Immature natural killer cell (primary cell): Measurements from ENCODE around the gene POLR2F. TPM values are rescaled to one million over a fixed set of nuclear protein-coding genes. Genes with fewer than 3 reads are reported as not detected.

Source experiments
- DNase-seq, 3 donors: peaks; one replicate each; pipeline ENCODE4 v3.0.0; 2022; ENCODE audit warnings: mixed read lengths in 1 of 3
- H3K27ac Mint-ChIP-seq, 6 donors: one replicate each; pipeline ENCODE4 v1.8.0; 2020; ENCODE audit warnings: mixed read lengths in 6 of 6, mild to moderate bottlenecking in 5 of 6, inconsistent platforms in 4 of 6, moderate library complexity in 3 of 6
- H3K27me3 Mint-ChIP-seq, 3 donors: one replicate each; pipeline ENCODE4 v1.8.0; 2020 to 2021; ENCODE audit warnings: low read depth in 3 of 3, mild to moderate bottlenecking in 3 of 3, mixed read lengths in 3 of 3, moderate library complexity in 3 of 3, inconsistent platforms in 1 of 3
- H3K36me3 Mint-ChIP-seq, 3 donors: one replicate each; pipeline ENCODE4 v1.8.0; 2020; ENCODE audit warnings: mixed read lengths in 3 of 3, inconsistent platforms in 2 of 3, mild to moderate bottlenecking in 2 of 3
- H3K4me1 Mint-ChIP-seq, 2 donors: one replicate each; pipeline ENCODE4 v1.8.0; 2020; ENCODE audit warnings: inconsistent platforms in 2 of 2, mild to moderate bottlenecking in 2 of 2, mixed read lengths in 2 of 2, moderate library complexity in 1 of 2
- H3K4me3 Mint-ChIP-seq, 5 donors: one replicate each; pipeline ENCODE4 v1.8.0; 2020; ENCODE audit warnings: mild to moderate bottlenecking in 5 of 5, mixed read lengths in 5 of 5, inconsistent platforms in 3 of 5, moderate library complexity in 3 of 5
- H3K9me3 Mint-ChIP-seq, 6 donors: one replicate each; pipeline ENCODE4 v1.8.0; 2020; ENCODE audit warnings: mild to moderate bottlenecking in 6 of 6, mixed read lengths in 6 of 6, inconsistent platforms in 4 of 6, moderate library complexity in 3 of 6
- polyA plus RNA-seq, 3 donors: library from polyadenylated mRNA; unstranded; fragments of 300-500 nt; fragmentation: Illumina TruSeq; gene quantifications; one replicate each; pipeline ENCODE4 v1.2.3, GENCODE V29; 2021

POLR2F gene
- polyA plus RNA-seq = 100 to 1,000 TPM; 181 to 275 (median 203) TPM

DNA sequence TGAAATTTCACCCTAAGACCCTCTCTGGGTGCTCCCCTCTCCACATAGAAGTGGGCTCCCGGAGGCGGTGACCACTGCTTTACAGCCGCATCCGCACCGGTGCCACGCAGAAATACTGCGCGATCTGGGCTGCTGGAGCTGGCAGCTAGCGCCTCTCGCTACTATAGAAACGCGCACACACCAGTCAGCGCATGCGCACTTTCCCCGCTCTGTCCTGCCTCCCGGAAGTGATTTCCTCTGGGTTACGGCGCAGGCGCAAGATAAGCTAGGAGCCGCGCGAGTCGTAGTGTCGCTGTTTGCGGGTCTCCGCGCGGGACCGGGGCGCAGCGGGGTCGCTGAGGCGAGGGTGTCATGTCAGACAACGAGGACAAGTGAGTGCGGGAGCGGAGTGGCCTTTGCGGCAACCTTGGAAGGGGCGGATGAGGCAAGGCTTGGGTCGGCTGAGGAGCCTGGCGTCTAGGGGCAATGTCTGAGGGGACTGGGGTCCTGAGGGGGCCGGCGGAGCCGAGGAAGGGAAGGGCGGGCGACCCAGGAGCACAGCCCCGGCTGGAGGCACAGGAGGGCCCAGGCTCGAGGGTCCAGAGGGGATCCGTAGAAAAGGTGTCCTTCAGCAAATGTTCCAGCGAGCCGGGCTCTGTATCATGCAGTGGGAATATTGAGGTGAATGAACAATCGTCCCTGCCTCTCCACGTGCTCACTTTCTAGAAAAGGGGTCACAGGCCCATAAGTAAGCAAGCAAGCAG lies at the start of gene POLR2F, which contains the start of gene C22orf23:
POLR2F (plus strand) TSS at position 263 of the 743 bp plus-strand sequence; CDS start at position 352, 89 bp downstream.
C22orf23 (minus strand) TSS at position 165 of the 743 bp plus-strand sequence. CDS start 452 bp downstream, outside the sequence.
- peaks cover 34 to 47% of the 10 kb centered on the region in 2 donors for H3K4me1 Mint-ChIP-seq
- peak; percentile 95 to 97 (median 96) for DNase-seq
- H3K36me3 Mint-ChIP-seq = peaks cover 12 to 18% (median 17%) of the 10 kb centered on the region in 3 donors
- no peaks in the 10 kb centered on the region for H3K9me3 Mint-ChIP-seq
- H3K4me3 Mint-ChIP-seq = peak within 1 kb of the TSS; percentile 99 to 100 (median 100)
- peaks cover 12 to 19% (median 17%) of the 10 kb centered on the region in 3 donors for H3K27me3 Mint-ChIP-seq
- peak within 1 kb of the TSS; percentile 90 to 99 (median 96) for H3K27ac Mint-ChIP-seq

DNA sequence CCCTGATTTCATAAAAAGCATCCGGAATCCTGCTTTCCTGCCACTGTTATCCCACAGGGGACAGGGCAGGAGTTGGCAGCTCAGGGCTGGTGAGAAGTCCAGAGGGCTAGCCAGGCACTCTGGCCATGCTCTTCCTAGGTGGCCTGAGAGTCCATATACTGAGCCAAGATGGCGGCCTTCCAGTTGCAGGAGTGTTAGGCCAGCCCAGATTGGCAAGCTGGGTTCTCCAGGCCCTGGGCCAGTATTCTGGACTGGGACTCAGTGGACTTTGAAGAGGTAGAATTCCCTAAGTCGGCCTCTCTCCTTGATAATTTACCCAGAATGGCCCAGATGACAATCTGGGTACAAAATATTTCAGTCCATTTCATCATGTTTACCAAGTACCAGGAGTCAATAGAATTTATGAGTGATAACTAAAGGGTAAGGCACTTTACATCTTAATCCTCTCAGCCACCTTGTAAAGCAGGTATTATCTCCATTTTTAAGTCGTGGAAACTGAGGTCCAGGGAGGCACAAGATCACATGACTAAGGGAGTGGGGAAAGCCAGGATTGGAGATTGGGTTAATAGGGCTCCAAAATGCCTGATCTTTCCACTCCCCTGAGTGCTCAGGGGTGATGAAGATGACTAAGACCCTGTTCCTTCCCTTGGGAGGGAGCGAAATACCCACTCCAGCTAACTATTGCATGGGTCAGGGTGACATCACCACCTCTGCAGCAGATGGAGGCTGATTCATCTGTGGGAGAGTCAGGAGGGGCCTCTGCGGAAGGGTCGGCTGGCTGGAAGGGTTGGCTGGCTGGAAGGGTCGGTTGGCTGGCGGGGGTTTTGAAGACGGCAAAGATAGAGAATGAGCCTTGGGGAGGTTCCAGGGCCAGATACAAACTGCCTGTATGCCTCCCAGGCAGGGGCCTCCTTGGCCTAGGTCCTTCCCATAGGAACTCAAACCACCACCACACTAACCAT lies 48.6 kb upstream of the POLR2F start:
- Mint-ChIP-seq H3K27ac (peak overlapping the region; percentile 3 to 89 (median 74)), H3K4me1 (peaks cover 23 to 25% of the 10 kb centered on the region in 2 donors), H3K9me3 (no peaks in the 10 kb centered on the region), H3K27me3 (peaks cover 0 to 4% (median 0%) of the 10 kb centered on the region in 3 donors), H3K4me3 (peak overlapping the region; percentile 74 to 87 (median 78)), H3K36me3 (no peaks in the 10 kb centered on the region)
- DNase-seq = no peak

- Mint-ChIP-seq H3K4me3 (peak within 1 kb of the TSS; percentile 78 to 87 (median 83)), H3K27ac (peak within 1 kb of the TSS; percentile 63 to 89 (median 78)), H3K4me1 (peaks cover 23 to 29% of the 10 kb centered on the region in 2 donors), H3K36me3 (no peaks in the 10 kb centered on the region), H3K27me3 (peaks cover 0 to 4% (median 0%) of the 10 kb centered on the region in 3 donors), H3K9me3 (no peaks in the 10 kb centered on the region)
- peak; percentile 70 to 74 (median 72) for DNase-seq
These were observed 47.8 kb upstream of the POLR2F start, which contains the start of gene MICALL1 for GRCh38 chr22:37905534-37906363. Gene MICALL1, plus strand, starts transcription at chr22:37906297. Its CDS starts 126 bp downstream, at chr22:37906423.

- H3K4me3 Mint-ChIP-seq = peak overlapping the region; percentile 76 to 84 (median 83)
- peak in 2 of 3 donors; percentile 25 to 26 for DNase-seq
These were observed 47.0 kb upstream of the POLR2F start for GRCh38 chr22:37906364-37907008.

GRCh38 chr22:37907036-37907954 lies 46.2 kb upstream of the POLR2F start:
- Mint-ChIP-seq H3K27ac (peak overlapping the region; percentile 63 to 87 (median 78)), H3K4me3 (peak overlapping the region; percentile 76 to 84 (median 83)), H3K4me1 (peaks cover 23 to 31% of the 10 kb centered on the region in 2 donors), H3K36me3 (no peaks in the 10 kb centered on the region), H3K27me3 (peaks cover 0 to 4% (median 2%) of the 10 kb centered on the region in 3 donors), H3K9me3 (no peaks in the 10 kb centered on the region)
- DNase-seq = peak in 1 of 3 donors; percentile 7

More at GRCh38 chr22:37906364-37907008, 47.0 kb upstream of the POLR2F start:
- Mint-ChIP-seq H3K9me3 (no peaks in the 10 kb centered on the region), H3K4me1 (peaks cover 23 to 29% of the 10 kb centered on the region in 2 donors), H3K27me3 (peaks cover 0 to 4% (median 0%) of the 10 kb centered on the region in 3 donors), H3K36me3 (no peaks in the 10 kb centered on the region), H3K27ac (peak overlapping the region; percentile 63 to 87 (median 78))

GRCh38 chr22:37909766-37910165 lies 43.7 kb upstream of the POLR2F start:
- Mint-ChIP-seq H3K4me1 (peaks cover 21 to 31% of the 10 kb centered on the region in 2 donors), H3K9me3 (no peaks in the 10 kb centered on the region), H3K4me3 (no peak overlapping the region), H3K27ac (peak overlapping the region in 1 of 6 donors; percentile 10), H3K27me3 (peaks cover 0 to 5% (median 2%) of the 10 kb centered on the region in 3 donors), H3K36me3 (peaks cover 0 to 5% (median 0%) of the 10 kb centered on the region in 3 donors)
- DNase-seq = no peak

DNA sequence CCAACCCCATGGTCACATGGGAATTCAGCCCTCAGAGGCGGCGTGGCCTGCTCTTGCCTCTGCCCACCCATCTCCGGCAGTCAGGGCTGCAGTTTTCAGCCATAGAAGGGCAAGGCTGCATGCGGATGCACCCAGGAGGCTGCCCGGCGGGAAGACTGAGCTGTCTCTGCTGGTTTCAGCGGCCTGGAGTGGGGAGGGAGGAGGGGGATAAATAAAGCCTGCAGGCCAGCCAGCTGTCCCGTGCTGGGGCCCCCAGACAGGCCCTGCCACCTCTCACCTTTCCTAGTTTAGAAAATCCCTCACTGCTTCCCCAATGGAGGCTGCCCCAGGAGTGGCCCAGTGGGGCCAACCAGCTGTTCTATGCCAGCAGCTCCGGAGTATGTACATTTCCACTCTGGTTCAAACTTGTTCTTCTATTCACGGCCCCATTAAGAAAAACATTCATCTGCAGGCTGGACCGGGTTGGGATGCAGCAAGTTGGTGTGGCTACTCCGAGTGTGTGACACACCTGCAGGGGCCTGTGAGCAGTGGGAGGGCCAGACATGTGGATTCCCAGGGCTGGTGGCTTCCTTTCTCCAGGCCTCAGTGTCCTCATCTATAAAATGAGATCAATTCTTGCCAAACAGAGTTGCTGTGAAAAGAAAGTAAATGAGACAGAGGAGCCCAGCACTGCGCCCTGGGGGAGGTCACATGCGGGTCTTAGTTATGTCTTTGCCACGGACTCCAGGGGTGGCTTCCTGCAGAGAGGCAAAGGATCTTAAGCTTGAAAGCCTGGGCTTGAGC lies 42.4 kb upstream of the POLR2F start:
- peak overlapping the region in 1 of 6 donors; percentile 54 for H3K27ac Mint-ChIP-seq
- peaks cover 13 to 23% of the 10 kb centered on the region in 2 donors for H3K4me1 Mint-ChIP-seq
- H3K36me3 Mint-ChIP-seq = peaks cover 0 to 6% (median 0%) of the 10 kb centered on the region in 3 donors
- H3K4me3 Mint-ChIP-seq = no peak overlapping the region
- peaks cover 0 to 4% (median 2%) of the 10 kb centered on the region in 3 donors for H3K27me3 Mint-ChIP-seq
- no peak for DNase-seq
- H3K9me3 Mint-ChIP-seq = no peaks in the 10 kb centered on the region

- Mint-ChIP-seq H3K4me3 (no peak overlapping the region), H3K36me3 (peaks cover 0 to 9% (median 0%) of the 10 kb centered on the region in 3 donors), H3K9me3 (no peaks in the 10 kb centered on the region), H3K27ac (no peak overlapping the region), H3K4me1 (peaks cover 13 to 23% of the 10 kb centered on the region in 2 donors), H3K27me3 (peaks cover 0 to 4% (median 2%) of the 10 kb centered on the region in 3 donors)
- no peak for DNase-seq
These were observed 41.8 kb upstream of the POLR2F start for GRCh38 chr22:37911697-37912096.

- DNase-seq = no peak
- Mint-ChIP-seq H3K4me1 (peaks cover 10 to 18% of the 10 kb centered on the region in 2 donors), H3K36me3 (peaks cover 0 to 9% (median 0%) of the 10 kb centered on the region in 3 donors), H3K4me3 (no peak overlapping the region), H3K27ac (peak overlapping the region in 1 of 6 donors; percentile 11), H3K9me3 (no peaks in the 10 kb centered on the region), H3K27me3 (peaks cover 0 to 4% (median 2%) of the 10 kb centered on the region in 3 donors)
These were observed 41.3 kb upstream of the POLR2F start for GRCh38 chr22:37912171-37912570.

- H3K9me3 Mint-ChIP-seq = no peaks in the 10 kb centered on the region
- DNase-seq = no peak
- peaks cover 0 to 2% (median 1%) of the 10 kb centered on the region in 3 donors for H3K27me3 Mint-ChIP-seq
- peaks cover 0 to 13% (median 0%) of the 10 kb centered on the region in 3 donors for H3K36me3 Mint-ChIP-seq
- peaks cover 0 to 10% of the 10 kb centered on the region in 2 donors for H3K4me1 Mint-ChIP-seq
- H3K4me3 Mint-ChIP-seq = no peak overlapping the region
- H3K27ac Mint-ChIP-seq = no peak overlapping the region
These were observed 40.2 kb upstream of the POLR2F start for GRCh38 chr22:37913233-37913721.
